Adrenal gland (tissue), 12 donors: ENCODE measurements around the gene AP1S3. TPM values are rescaled to one million over a fixed set of nuclear protein-coding genes. Genes with fewer than 3 reads are reported as not detected.
"Not testable (repeated sequence)": the region's sequence is repeated elsewhere in the genome, so short reads cannot be mapped to it uniquely, and the experiment has no call there.

Experiments
- DNase-seq, 7 donors: peaks; one replicate each; pipeline ENCODE4 v3.0.0-alpha.2; 2019 to 2020
- H3K27ac ChIP-seq, 5 donors: fragments of 200-600 bp; sonication (generic) in 4 of 5; 1 replicate in 3 of 5; 2 replicates in 2 of 5; pipeline versions ENCODE4 v1.5.1 to v1.8.0; 2016 to 2020; ENCODE audit warnings: mild to moderate bottlenecking in 1 of 5
- H3K27me3 ChIP-seq: fragments of 200-600 bp; 2 replicates; pipeline ENCODE4 v1.8.0; 2021
- H3K36me3 ChIP-seq, 2 donors: fragments of 200-600 bp; replicated peaks in 1 of 2; 1 replicate in 1 of 2; 2 replicates in 1 of 2; pipeline versions ENCODE4 v1.5.1 to v1.8.0; 2018 to 2022
- H3K4me1 ChIP-seq, 2 donors: fragments of 200-600 bp; replicated peaks in 1 of 2; 1 replicate in 1 of 2; 2 replicates in 1 of 2; pipeline versions ENCODE4 v1.5.1 to v1.8.0; 2018 to 2021
- H3K4me3 ChIP-seq, 4 donors: fragments of 200-600 bp; sonication (generic) in 3 of 4; one replicate each; pipeline ENCODE4 v1.5.1; 2016 to 2018
- H3K9me3 ChIP-seq, 3 donors: fragments of 200-600 bp; sonication (generic) in 1 of 3; replicated peaks in 1 of 3; 1 replicate in 2 of 3; 2 replicates in 1 of 3; pipeline versions ENCODE4 v1.5.1 to v1.8.0; 2016 to 2021
- POLR2A ChIP-seq, 2 donors: fragments of 450-650 bp; IDR thresholded peaks; one replicate each; pipeline ENCODE4 v1.6.1; 2017; ENCODE audit warnings: antibody characterized with exemption in 2 of 2, mild to moderate bottlenecking in 2 of 2, moderate library complexity in 1 of 2
- WGBS, 4 donors: extraction: QIAGEN DNeasy Blood & Tissue Kit in 2 of 4; methylation state at CpG; one replicate each; pipeline versions ENCODE4 v1.1.5 to v1.1.7; 2013 to 2017; 5-methylcytosine and 5-hydroxymethylcytosine counted together
- intact Hi-C, 2 donors: fragments of 100-400 bp; cut with DNase I; formaldehyde crosslinking; loops; one replicate each; pipeline versions ENCODE4 v1.14.1 to v1.15.0; 2022 to 2023
- polyA plus RNA-seq, 3 donors: library from polyadenylated mRNA; stranded (reverse); fragments of 200-250 nt in 2 of 3; fragments of 350-450 nt in 1 of 3; fragmentation: Illumina TruSeq in 1 of 3; extraction: RNeasy Lipid Tissue Mini Kit (QIAGEN cat#74804) in 1 of 3; gene quantifications; one replicate each; pipeline ENCODE4 v1.2.3, GENCODE V29; 2013 to 2014
- total RNA-seq, 9 donors: library from RNA; depleted of rRNA in 4 of 9; stranded (reverse); fragments of >200 nt in 4 of 9; fragments of 120-200 nt in 1 of 9; fragmentation: NEBNext Ultra II Directional in 1 of 9; extraction: Animal tissue kit (Norgen Biotek cat#: 25700) in 1 of 9; gene quantifications; one replicate each; pipeline versions ENCODE4 v1.1.0 to v1.2.4, GENCODE V29; 2013 to 2023
- TF ChIP-seq, protein P1 (sequence below), 6 experiments: fragments of 450-650 bp in 4 of 6; fragments of 200-600 bp in 2 of 6; sonication (generic) in 1 of 6; IDR thresholded peaks; 1 replicate in 5 of 6; 2 replicates in 1 of 6; pipeline versions ENCODE4 v1.5.1 to v1.8.0; 2016 to 2021; ENCODE audit warnings: antibody characterized with exemption in 6 of 6, mild to moderate bottlenecking in 2 of 6, moderate library complexity in 1 of 6
- donor health status: healthy with polysubstance abuse.
- donor health status: Bipolar disorder and iron deficiency.
- donor health status: DM: yes; HTN: yes; CAD: no.
- donor health status: DM: no; HTN: no; CAD: no.
- donor health status: DM: no; HTN: no; CAD: no.
- donor health status: DM: yes; HTN: yes; CAD: no.

Gene AP1S3
- total and polyA plus RNA-seq, 12 donors: 0.24 to 7.3 (median 1.3) TPM

GRCh38 chr2:223882715-223883114, 45.3 kb upstream of the AP1S3 start:
- DNase-seq: no peak
- intact Hi-C loops: no loop called here
- no peaks in the 10 kb centered on the region for H3K9me3 ChIP-seq
- H3K27me3 ChIP-seq: no peaks in the 10 kb centered on the region
- no peak overlapping the region for H3K27ac ChIP-seq
- H3K4me3 ChIP-seq: no peak overlapping the region
- no peaks in the 10 kb centered on the region for H3K4me1 ChIP-seq
- TF ChIP-seq POLR2A (IDR thresholded peaks at IDR 0.05): no peak
- TF ChIP-seq, protein P1, sequence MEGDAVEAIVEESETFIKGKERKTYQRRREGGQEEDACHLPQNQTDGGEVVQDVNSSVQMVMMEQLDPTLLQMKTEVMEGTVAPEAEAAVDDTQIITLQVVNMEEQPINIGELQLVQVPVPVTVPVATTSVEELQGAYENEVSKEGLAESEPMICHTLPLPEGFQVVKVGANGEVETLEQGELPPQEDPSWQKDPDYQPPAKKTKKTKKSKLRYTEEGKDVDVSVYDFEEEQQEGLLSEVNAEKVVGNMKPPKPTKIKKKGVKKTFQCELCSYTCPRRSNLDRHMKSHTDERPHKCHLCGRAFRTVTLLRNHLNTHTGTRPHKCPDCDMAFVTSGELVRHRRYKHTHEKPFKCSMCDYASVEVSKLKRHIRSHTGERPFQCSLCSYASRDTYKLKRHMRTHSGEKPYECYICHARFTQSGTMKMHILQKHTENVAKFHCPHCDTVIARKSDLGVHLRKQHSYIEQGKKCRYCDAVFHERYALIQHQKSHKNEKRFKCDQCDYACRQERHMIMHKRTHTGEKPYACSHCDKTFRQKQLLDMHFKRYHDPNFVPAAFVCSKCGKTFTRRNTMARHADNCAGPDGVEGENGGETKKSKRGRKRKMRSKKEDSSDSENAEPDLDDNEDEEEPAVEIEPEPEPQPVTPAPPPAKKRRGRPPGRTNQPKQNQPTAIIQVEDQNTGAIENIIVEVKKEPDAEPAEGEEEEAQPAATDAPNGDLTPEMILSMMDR (IDR thresholded peaks at IDR 0.05): no peak
- peaks cover 0 to 57% of the 10 kb centered on the region in 2 donors for H3K36me3 ChIP-seq
- 88 to 92% (median 91%) methylated on average over 5 of the region's 5 CpGs for WGBS, 4 donors

- WGBS, 4 donors: 80 to 87% (median 84%) methylated on average over 4 of the region's 4 CpGs
- Histone ChIP-seq H3K27me3 (no peaks in the 10 kb centered on the region), H3K4me3 (no peak overlapping the region), H3K9me3 (peaks cover 0 to 5% (median 0%) of the 10 kb centered on the region in 3 donors), H3K4me1 (no peaks in the 10 kb centered on the region), H3K36me3 (peaks cover 0 to 65% of the 10 kb centered on the region in 2 donors), H3K27ac (no peak overlapping the region)
- intact Hi-C loops: no loop called here
- DNase-seq: no peak
- TF ChIP-seq POLR2A (IDR thresholded peaks at IDR 0.05): no peak
- TF ChIP-seq, protein P1 (IDR thresholded peaks at IDR 0.05): no peak
Observed at GRCh38 chr2:223880796-223881195, 43.4 kb upstream of the AP1S3 start.

DNA sequence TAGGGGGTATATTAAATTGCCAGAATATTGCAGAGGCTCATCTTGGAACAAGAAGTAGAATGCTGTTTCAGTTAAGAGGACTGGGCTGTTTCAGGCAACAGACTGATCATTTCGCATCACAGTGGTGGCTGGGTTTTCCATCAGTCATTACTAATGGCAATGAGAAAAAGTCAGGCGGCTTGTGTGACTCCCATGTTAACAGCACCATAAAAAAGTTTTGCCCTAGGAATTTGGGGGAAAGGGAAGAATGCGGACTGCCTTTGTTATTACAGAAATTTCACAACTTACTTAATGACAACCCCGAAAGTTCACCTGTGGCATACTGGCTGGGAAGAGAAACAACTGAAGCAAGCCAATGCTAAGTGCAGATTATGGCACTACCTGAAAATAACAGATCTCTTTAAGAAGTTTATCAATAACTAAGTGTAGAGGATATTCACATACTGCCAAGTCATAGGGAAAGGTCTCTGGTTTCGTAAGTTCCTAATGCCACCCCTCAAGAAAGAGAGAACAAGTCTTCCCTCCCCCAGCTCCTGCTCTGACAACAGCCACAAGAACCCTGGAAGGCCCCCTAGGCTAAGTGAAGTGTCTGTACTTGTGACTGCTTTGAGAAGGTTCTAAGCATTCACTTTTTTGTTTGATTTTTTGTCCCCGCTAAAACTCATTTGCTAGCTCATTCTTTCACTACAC, 40.5 kb upstream of the AP1S3 start:
- Histone ChIP-seq H3K36me3 (peaks cover 0 to 56% of the 10 kb centered on the region in 2 donors), H3K27me3 (no peaks in the 10 kb centered on the region), H3K4me3 (no peak overlapping the region), H3K27ac (no peak overlapping the region), H3K9me3 (peaks cover 0 to 5% (median 0%) of the 10 kb centered on the region in 3 donors), H3K4me1 (no peaks in the 10 kb centered on the region)
- 87 to 96% (median 93%) methylated on average over 6 of the region's 6 CpGs for whole genome bisulfite sequencing, 4 donors
- TF ChIP-seq, protein P1 (IDR thresholded peaks at IDR 0.05): no peak
- no peak for TF ChIP-seq POLR2A (IDR thresholded peaks at IDR 0.05)
- no peak for DNase-seq
- intact Hi-C loops: no loop called here

- 96 to 98% (median 98%) methylated on average over 3 of the region's 3 CpGs for WGBS, 4 donors
- intact Hi-C loops: no loop called here
Observed at GRCh38 chr2:223873672-223874071, 36.3 kb upstream of the AP1S3 start.

GRCh38 chr2:223872772-223873171, 35.4 kb upstream of the AP1S3 start:
- peaks cover 0 to 14% of the 10 kb centered on the region in 2 donors for H3K36me3 ChIP-seq
- DNase-seq, H3K4me3 ChIP-seq, H3K9me3 ChIP-seq, H3K27me3 ChIP-seq, H3K27ac ChIP-seq, H3K4me1 ChIP-seq, intact Hi-C loops: not testable (repeated sequence)
- WGBS, 4 donors: 88 to 100% (median 97%) methylated on average over 2 of the region's 2 CpGs

More at GRCh38 chr2:223873672-223874071, 36.3 kb upstream of the AP1S3 start:
- no peaks in the 10 kb centered on the region for H3K27me3 ChIP-seq
- TF ChIP-seq, protein P1 (IDR thresholded peaks at IDR 0.05): no peak
- TF ChIP-seq POLR2A (IDR thresholded peaks at IDR 0.05): no peak
- no peaks in the 10 kb centered on the region for H3K4me1 ChIP-seq
- no peak for DNase-seq
- no peak overlapping the region for H3K4me3 ChIP-seq
- peaks cover 0 to 23% of the 10 kb centered on the region in 2 donors for H3K36me3 ChIP-seq
- no peak overlapping the region for H3K27ac ChIP-seq
- H3K9me3 ChIP-seq: peaks cover 0 to 5% (median 0%) of the 10 kb centered on the region in 3 donors

GRCh38 chr2:223871661-223872060, 34.3 kb upstream of the AP1S3 start:
- intact Hi-C loops, DNase-seq, H3K4me1 ChIP-seq, H3K27me3 ChIP-seq, H3K4me3 ChIP-seq, H3K27ac ChIP-seq, H3K9me3 ChIP-seq: not testable (repeated sequence)
- peaks cover 0 to 10% of the 10 kb centered on the region in 2 donors for H3K36me3 ChIP-seq
- 90 to 95% (median 92%) methylated on average over 12 of the region's 12 CpGs for WGBS, 4 donors
